Endodermal cell (in vitro differentiated cells): ENCODE data around the gene TBC1D1. TPM values are rescaled to one million over a fixed set of nuclear protein-coding genes. Genes with fewer than 3 reads are reported as not detected.
A peak's percentile ranks its signal among the peaks of the same experiment; 100 is the strongest.

Experiments used
- DNase-seq: peaks from one replicate; pipeline ENCODE4 v3.0.0-alpha.2; 2017
- H3K27ac ChIP-seq: 2 replicates; pipeline ENCODE4 v1.5.1; 2013; ENCODE audit warnings: mild to moderate bottlenecking, low read depth, low read length, moderate library complexity
- H3K27me3 ChIP-seq: 2 replicates; pipeline ENCODE4 v1.6.1; 2013; ENCODE audit warnings: mild to moderate bottlenecking, low read length, moderate library complexity; ENCODE audit not compliant: insufficient read depth, control insufficient read depth, poor library complexity, severe bottlenecking
- H3K36me3 ChIP-seq: 2 replicates; pipeline ENCODE4 v1.7.0; 2013; ENCODE audit warnings: mild to moderate bottlenecking, low read length, moderate library complexity; ENCODE audit not compliant: control insufficient read depth, insufficient read depth
- H3K4me1 ChIP-seq: one replicate; pipeline ENCODE4 v1.7.0; 2013; ENCODE audit warnings: low read length; ENCODE audit not compliant: control insufficient read depth, insufficient read depth
- H3K4me3 ChIP-seq: 2 replicates; pipeline ENCODE4 v1.5.1; 2013; ENCODE audit warnings: mild to moderate bottlenecking, low read length, moderate library complexity
- H3K9ac ChIP-seq: 2 replicates; pipeline ENCODE4 v1.6.1; 2013; ENCODE audit warnings: mild to moderate bottlenecking, low read length, moderate library complexity; ENCODE audit not compliant: poor library complexity, severe bottlenecking; ENCODE audit errors: extremely low read depth
- H3K9me3 ChIP-seq: 2 replicates; pipeline ENCODE4 v1.6.1; 2013; ENCODE audit warnings: mild to moderate bottlenecking, low read length, moderate library complexity; ENCODE audit not compliant: control insufficient read depth
- H3K27ac Mint-ChIP-seq: 2 replicates; pipeline ENCODE4 v1.8.0; 2020; ENCODE audit warnings: mixed read lengths
- H3K27me3 Mint-ChIP-seq: 2 replicates; pipeline ENCODE4 v1.8.0; 2021; ENCODE audit warnings: mild to moderate bottlenecking, mixed read lengths; ENCODE audit not compliant: insufficient read depth
- H3K36me3 Mint-ChIP-seq: 2 replicates; pipeline ENCODE4 v1.8.0; 2020; ENCODE audit warnings: low read depth, mixed read lengths
- H3K4me1 Mint-ChIP-seq: 2 replicates; pipeline ENCODE4 v1.8.0; 2020; ENCODE audit warnings: mixed read lengths
- H3K4me3 Mint-ChIP-seq: 2 replicates; pipeline ENCODE4 v1.8.0; 2020; ENCODE audit warnings: mild to moderate bottlenecking, moderate library complexity, mixed read lengths
- H3K9me3 Mint-ChIP-seq: 2 replicates; pipeline ENCODE4 v1.8.0; 2020; ENCODE audit warnings: mild to moderate bottlenecking, mixed read lengths
- WGBS, 2 experiments: methylation state at CpG; one replicate each; pipeline versions ENCODE4 v1.1.5 to v1.1.7; 2013; ENCODE audit warnings: missing lambda C conversion rate in 2 of 2, mixed read lengths in 1 of 2; ENCODE audit not compliant: insufficient coverage in 1 of 2, insufficient read length in 1 of 2; 5-methylcytosine and 5-hydroxymethylcytosine counted together
- total RNA-seq, 2 donors: library from RNA; stranded (reverse); fragmentation: NEBNext Ultra II Directional in 1 of 2; extraction: Animal tissue kit (Norgen Biotek cat#: 25700) in 1 of 2; gene quantifications; 2 replicates in 1 of 2; 3 replicates in 1 of 2; pipeline ENCODE4 v1.2.1, GENCODE V29; 2021
- TF ChIP-seq, protein P1 (sequence below): fragments of 200-600 bp; sonication (generic); conservative IDR thresholded peaks from 2 replicates; pipeline ENCODE4 v1.5.0; 2021; ENCODE audit warnings: antibody characterized with exemption, mild to moderate bottlenecking

TBC1D1 gene
- total RNA-seq, 2 donors from 2014 or later, result 110 to 122 TPM

DNA sequence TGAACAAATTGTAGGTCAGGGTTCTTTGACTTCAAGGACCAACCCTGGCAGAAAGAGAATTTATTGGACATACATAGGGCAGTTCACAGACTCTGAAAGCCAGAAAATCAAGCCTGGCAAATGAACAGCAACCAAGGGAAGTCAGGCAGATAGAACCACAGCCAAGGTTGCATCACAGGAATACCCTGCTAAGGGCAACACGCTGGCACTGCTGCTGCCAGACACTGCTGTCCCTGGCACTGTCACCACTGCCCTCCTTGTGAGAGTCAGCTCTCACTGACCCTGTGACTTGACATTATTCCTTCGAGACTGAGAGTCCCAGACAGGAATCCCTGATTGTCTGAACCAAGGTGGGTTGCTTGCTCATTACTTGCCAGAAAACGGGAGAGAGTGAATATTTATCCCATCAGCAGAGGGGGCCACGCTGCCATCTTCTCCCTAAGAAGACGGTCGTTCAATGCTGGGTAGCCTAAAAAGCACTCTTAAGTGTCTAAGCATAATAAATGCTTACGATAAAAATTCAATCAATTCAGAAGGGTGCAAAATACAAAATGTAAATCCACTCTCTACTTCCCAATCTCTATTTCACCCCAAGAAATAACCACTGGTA is 46.1 kb downstream of the TBC1D1 start:
- H3K4me1 Mint-ChIP-seq, result no peaks in the 10 kb centered on the region
- no peak overlapping the region for H3K4me3 Mint-ChIP-seq
- Histone ChIP-seq H3K9me3 (no peaks in the 10 kb centered on the region), H3K4me1 (no peaks in the 10 kb centered on the region), H3K27ac (no peak overlapping the region), H3K4me3 (no peak overlapping the region), H3K36me3 (no peaks in the 10 kb centered on the region), H3K9ac (no peak overlapping the region), H3K27me3 (no peaks in the 10 kb centered on the region)
- no peaks in the 10 kb centered on the region for H3K36me3 Mint-ChIP-seq
- TF ChIP-seq, protein P1, sequence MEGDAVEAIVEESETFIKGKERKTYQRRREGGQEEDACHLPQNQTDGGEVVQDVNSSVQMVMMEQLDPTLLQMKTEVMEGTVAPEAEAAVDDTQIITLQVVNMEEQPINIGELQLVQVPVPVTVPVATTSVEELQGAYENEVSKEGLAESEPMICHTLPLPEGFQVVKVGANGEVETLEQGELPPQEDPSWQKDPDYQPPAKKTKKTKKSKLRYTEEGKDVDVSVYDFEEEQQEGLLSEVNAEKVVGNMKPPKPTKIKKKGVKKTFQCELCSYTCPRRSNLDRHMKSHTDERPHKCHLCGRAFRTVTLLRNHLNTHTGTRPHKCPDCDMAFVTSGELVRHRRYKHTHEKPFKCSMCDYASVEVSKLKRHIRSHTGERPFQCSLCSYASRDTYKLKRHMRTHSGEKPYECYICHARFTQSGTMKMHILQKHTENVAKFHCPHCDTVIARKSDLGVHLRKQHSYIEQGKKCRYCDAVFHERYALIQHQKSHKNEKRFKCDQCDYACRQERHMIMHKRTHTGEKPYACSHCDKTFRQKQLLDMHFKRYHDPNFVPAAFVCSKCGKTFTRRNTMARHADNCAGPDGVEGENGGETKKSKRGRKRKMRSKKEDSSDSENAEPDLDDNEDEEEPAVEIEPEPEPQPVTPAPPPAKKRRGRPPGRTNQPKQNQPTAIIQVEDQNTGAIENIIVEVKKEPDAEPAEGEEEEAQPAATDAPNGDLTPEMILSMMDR, result peak; percentile 53
- H3K9me3 Mint-ChIP-seq, result no peaks in the 10 kb centered on the region
- peak; percentile 57 for DNase-seq
- no peak overlapping the region for H3K27ac Mint-ChIP-seq
- 62 to 74% methylated on average over 7 of the region's 7 CpGs for WGBS, 2 experiments
- peaks cover 2% of the 10 kb centered on the region for H3K27me3 Mint-ChIP-seq

- no peaks in the 10 kb centered on the region for H3K27me3 ChIP-seq
- no peak overlapping the region for H3K4me3 Mint-ChIP-seq
These were observed 47.3 kb downstream of the TBC1D1 start for GRCh38 chr4:37938208-37938607.

GRCh38 chr4:37946503-37947179 is 55.8 kb downstream of the TBC1D1 start:
- Mint-ChIP-seq H3K27me3 (peaks cover 2% of the 10 kb centered on the region), H3K4me1 (no peaks in the 10 kb centered on the region), H3K4me3 (no peak overlapping the region), H3K36me3 (no peaks in the 10 kb centered on the region), H3K27ac (no peak overlapping the region), H3K9me3 (peaks cover 2% of the 10 kb centered on the region)
- TF ChIP-seq, protein P1, result no peak
- Histone ChIP-seq H3K36me3 (no peaks in the 10 kb centered on the region), H3K4me3 (no peak overlapping the region), H3K27me3 (no peaks in the 10 kb centered on the region), H3K9ac (no peak overlapping the region), H3K4me1 (no peaks in the 10 kb centered on the region), H3K27ac (no peak overlapping the region), H3K9me3 (no peaks in the 10 kb centered on the region)
- WGBS, 2 experiments, result 89 to 100% methylated on average over 5 to 10 of the region's 10 CpGs
- DNase-seq, result no peak

More at GRCh38 chr4:37938208-37938607, 47.3 kb downstream of the TBC1D1 start:
- Histone ChIP-seq H3K36me3 (no peaks in the 10 kb centered on the region), H3K4me1 (no peaks in the 10 kb centered on the region), H3K9me3 (no peaks in the 10 kb centered on the region), H3K27ac (no peak overlapping the region), H3K4me3 (no peak overlapping the region), H3K9ac (no peak overlapping the region)
- H3K27me3 Mint-ChIP-seq, result peaks cover 2% of the 10 kb centered on the region
- 92 to 100% methylated on average over 1 to 2 of the region's 3 CpGs for WGBS, 2 experiments
- H3K27ac Mint-ChIP-seq, result no peak overlapping the region
- no peaks in the 10 kb centered on the region for H3K4me1 Mint-ChIP-seq
- DNase-seq, result no peak
- TF ChIP-seq, protein P1, result no peak
- no peaks in the 10 kb centered on the region for H3K9me3 Mint-ChIP-seq
- H3K36me3 Mint-ChIP-seq, result no peaks in the 10 kb centered on the region
